GM10847 (cell line): ENCODE data around the gene ZNF672.

Experiments
- POLR2A ChIP-seq: IDR thresholded peaks from 2 replicates; pipeline ENCODE4 v1.6.1; 2011; ENCODE audit not compliant: insufficient read length; ENCODE audit errors: extremely low read depth

The ZNF672 gene

DNA sequence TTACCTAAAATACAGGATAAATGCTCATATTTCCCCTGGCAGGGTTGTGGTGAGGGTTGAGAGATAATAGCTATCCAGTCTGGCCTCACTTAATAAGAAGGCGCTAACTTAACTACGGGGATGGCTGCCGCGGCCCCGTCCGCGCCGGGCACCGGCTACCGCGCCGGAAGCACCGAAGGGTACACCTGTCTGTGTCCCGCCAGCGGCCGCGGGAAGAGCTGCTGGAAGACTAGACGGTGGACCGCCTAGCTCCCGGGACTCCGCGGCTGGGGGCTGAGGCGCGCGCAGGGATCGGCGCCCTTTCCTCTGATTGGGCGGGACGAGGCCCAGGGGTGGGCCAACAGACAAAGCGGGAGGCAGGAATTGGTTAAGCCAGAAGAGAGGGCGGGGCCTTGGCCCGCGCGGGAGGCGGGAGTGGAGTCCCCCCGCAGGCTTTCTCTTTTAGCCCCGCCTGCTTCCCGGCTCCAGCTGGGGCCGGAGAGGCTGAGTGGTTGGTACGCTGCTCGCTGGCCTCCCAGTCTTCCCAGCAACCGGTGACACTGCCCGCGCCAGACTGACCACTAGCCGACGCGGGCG lies at the start of gene ZNF672:
Gene ZNF672 (plus strand): TSS at position 444 of the 576 bp plus-strand sequence. CDS start 9,051 bp downstream, outside the sequence.
- TF ChIP-seq POLR2A, result peak; percentile 70

DNA sequence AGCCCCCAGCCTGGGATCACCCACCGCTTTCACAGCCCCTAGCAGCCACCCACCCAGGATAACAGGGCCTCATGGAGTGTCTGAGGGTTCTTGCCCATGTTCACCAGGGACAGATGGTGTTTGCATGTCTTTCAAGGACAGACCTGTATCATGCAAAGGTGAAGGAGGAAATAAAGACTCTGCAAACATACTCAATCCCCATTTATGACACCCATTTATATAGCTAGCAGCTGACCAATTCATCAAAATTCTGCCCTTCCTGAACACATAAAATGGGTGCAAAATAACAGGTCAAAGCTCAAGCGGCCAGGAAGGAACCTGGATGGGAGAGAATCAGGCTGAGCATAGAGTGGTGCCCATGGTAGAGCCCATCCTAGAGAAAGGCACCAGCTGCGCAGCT lies 49.7 kb upstream of the ZNF672 start:
- no peak for TF ChIP-seq POLR2A

DNA sequence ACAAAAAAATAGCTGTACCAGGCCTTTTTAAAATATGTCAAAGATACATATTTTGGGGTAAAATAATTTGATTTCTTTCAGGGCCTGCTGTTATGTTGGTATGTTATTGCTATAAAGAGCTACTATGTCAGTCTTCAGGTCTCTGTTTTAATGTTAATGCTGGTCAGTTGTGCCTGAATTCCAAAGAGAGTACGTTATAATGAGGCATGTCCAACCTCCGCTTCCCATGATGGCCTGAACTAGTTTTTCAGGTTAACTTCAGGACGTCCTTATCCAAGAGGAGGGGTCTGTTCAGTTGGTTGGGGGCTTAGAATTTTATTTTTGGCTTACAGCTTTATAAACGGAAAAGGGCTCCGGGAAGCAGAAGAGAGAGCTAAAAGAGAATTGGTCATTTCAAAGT lies 47.6 kb upstream of the ZNF672 start:
- no peak for TF ChIP-seq POLR2A

DNA sequence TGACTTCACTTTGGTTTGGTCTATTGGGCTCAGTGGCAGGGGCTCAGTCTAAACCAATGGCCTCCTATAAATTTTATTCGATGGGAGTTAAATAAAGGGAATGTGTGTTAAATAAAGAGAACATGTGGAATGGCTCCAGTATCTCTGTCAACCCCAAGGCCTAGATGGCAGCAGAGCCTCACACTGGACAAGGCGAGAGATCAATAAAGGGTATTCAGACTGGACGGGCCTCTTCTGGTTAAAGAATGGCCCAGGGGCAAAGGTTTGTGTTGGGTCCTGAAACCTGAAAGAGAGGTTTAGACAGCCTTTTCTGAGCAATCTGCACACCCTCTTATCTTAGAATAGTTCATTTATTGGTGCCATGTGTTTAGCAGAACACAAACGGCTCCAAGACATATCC lies 47.0 kb upstream of the ZNF672 start:
- TF ChIP-seq POLR2A, result no peak

DNA sequence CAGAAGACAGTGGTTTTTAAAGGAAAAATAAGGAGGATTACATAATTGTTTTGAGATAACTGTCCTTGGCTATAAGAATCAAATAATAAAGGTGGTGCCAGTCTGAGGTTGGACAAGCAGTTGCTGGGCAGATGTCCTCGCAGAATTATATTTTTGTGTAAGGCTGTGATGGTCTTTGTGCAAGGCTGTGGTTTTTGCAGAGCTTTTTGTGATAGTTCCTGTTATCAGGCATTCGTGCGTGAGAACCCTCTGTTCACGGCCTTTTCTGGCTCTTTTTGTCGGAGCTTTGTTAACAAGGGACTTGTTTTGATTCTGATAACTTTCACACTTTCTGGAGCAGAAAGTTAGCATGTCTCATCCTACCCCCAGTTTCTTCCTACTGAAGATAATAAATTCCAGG lies 45.7 kb upstream of the ZNF672 start:
- no peak for TF ChIP-seq POLR2A

DNA sequence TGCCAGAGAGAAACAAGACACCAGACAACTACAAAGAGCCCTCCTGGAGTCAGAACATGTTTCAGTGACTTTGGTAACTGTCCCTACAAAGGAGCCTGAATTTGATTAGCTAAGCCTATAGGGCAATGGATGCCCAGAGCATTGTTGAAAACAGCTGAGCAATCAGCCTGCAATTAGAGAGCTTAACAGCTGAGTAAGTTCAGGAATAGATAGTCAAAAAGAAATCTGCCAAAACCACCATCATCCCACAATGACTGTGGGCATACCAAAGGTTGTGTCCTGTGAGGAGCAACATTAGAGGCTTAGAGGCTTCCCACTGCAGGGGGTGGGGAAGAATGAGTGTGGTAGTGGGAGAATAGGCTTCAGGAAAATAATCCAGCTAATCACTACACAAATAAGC lies 44.4 kb upstream of the ZNF672 start:
- no peak for TF ChIP-seq POLR2A

DNA sequence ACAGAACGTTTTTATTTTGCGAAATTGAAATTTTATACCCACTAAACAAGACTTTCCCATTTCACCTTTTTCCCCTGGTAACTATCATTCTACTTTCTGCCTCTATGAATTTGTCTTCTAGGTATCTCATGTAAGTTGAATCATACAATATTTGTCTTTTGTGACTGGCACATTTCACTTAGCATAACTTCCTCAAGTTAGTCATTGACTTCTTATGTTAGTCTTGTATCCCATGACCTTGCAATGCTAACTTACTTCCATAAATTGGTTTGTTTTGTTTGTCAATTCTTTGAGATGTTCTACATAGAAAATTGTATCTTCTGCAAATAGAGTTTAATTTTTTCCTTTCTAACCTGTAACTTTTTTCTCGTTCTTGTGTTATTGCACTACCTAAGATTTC lies 39.2 kb upstream of the ZNF672 start:
- TF ChIP-seq POLR2A, result no peak

DNA sequence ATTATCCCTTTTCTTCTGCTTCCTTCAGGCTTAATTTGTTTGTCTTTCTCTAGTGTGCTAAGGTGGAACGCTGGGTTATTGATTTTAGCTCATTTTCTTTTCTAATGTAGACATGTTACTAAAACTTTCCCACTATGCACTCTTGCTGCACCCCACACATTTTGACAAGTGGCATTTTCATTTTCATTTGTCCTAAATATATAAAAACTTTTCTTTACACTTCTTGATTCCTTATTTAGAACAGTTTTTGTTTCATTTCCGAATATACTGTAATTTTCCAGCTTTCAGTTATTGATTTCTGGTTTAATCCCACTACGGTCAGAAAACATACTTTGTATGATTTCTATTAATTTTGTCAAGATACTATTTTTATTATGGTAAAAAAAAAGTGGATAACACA lies 37.6 kb upstream of the ZNF672 start:
- no peak for TF ChIP-seq POLR2A

DNA sequence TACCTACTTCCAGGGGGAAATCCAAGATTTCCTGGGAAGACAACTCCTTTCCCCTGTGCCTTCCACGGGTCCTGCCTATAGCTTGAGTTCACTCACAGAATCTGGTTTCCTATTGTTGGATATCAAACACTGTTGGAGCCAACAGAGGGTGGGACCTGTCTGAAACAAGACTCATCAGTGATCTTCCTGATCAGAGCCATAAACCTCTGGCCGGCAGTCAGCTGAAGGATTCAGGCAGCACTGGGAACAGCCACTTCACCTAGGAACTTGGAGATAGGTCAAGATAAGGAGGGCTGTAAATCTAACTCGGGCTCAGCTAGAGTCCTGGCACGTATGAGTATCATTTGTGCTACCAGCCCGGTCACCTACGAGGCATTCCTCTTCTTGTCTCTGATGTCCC lies 35.6 kb upstream of the ZNF672 start:
- no peak for TF ChIP-seq POLR2A

DNA sequence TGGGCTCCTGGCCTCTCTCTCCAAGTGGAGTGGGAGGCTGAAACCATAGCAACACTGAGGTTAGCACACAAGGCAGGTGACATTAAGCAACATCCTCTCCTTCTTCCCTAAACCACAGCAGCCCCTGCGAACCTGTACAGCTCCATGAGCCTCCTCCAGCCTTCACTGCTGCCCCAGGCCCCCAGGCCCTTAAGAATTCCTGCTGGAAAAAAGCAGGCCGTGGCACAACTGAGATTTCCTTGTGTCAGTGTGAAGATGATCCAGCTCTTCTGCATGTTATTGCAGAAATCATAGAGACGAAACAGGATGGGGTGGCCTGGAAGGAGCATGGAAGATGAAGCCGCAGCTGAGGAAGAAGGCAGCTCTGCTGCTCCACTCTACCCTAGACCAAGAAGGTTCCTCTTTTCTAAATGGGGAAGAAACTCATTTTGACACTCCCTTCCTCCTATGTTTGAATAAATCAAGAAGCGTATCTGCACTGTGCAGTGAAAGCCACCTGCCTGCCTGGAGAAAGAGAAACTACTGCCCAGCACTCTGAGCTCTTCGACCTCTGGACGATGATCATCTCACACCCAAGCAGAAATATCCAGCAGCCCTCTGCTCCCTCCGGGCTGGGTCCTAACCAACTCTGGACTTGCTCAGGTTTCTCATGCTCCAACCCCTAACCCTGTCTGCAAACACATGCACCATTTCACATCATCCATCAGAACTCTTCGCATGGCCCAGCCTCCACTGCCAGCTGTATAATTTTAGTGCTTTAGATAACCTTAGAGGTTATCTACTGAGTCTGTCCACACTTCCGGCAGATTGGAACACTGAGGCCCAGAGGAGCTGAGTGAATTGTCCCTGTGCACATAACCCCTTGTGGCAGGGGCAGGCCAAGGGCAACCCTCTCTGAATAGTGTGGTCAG lies 33.0 kb upstream of the ZNF672 start:
- no peak for TF ChIP-seq POLR2A

DNA sequence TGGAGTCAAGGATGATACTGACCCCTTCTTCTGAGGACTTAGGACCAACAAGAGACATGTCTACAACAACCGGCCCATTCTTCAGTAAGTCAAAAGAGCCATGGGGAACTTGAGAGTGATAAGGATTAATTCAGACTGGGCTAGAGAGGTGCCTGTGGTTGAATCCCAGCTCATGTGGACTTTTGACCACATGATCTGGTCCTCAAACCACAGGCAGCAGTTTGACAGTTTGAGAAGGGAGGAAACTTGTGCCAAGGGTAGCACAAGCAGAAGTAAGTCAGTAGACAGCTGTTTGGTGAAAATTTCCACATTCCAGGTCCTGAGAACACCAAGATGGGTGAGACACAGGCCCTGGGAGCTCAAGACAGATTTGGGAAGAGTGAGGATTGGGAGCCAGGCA lies 32.1 kb upstream of the ZNF672 start:
- no peak for TF ChIP-seq POLR2A

DNA sequence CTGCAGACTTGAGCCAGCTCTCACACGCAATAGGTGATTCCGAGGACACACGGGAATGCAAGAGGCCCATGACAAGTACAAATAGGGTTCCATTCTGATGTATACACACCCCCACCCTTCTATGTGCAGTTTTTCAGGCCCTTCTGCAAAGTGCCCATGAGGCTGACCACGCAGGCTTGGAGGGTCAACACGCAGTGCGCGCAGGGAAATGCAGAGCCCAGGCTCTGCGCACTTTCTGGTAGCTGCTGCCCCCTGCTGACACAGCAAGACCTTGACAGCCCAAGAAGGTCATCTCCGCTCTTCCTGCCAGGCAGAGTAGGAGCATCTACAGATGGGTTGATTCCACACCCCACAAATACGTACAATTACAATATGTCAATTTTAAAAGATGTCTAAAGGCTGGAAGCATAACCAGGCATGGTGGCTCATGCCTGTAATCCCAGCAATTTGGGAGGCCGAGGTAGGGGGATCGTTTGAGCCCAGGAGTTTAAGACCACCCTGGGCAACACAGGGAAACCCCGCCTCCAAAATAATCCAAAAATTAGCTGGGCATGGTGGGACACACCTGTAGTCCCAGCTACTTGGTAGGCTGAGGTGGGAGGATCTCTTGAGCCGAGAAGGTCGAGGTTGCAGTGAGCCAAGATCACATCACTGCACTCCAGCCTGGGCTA lies 30.8 kb upstream of the ZNF672 start:
- TF ChIP-seq POLR2A, result no peak

DNA sequence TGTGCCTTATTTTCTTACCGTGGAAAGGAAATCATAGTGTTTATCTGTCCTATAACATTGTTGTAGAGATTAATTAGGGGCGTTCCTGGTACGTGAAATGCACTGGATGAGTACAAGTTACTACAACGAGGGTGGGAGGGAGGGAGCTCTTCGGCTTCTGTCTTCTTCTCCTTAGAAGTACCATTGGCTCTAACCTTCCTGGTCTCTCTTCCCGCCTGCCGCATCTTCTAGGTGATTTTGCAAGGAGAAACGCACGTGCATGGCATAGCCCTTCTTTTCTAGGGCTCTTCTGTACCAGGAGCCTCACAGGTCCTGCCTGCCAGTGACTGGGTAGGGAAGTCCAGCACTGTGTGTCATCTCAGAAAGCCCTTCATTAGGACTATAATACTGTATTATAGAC lies 29.1 kb upstream of the ZNF672 start:
- no peak for TF ChIP-seq POLR2A

DNA sequence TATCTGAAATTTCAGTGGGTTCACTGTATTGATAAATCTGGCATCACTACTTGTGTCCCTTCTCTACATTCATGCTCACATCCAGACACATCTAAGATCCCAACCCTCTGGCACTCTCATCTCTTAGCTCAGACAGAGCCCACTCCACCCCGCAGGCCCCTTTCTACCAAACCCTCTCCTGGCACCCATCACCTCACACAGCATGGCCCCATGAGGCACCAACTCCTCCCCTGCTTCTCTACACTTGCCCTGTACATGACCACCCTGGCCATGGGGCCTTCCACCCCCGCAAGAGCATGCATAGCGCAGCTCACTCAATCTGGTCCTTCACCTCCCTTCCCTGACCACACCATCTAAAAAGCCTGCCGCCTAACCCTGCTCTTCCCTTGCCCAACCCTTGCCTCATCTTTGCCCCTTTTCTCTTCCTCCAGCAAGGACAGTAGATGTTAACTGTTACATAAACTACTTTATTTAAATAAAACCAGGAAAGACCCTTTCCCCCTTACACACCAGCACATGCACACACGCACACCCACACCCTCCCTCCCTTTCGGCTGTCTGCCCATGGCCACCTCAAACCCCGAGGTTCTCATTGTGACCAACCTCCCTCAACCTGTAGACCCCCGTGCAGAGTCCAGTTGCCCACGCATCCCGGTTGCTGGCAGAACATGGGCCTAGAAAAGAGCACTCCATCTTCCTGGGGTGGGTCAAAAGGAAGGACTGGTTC lies 27.9 kb upstream of the ZNF672 start:
- TF ChIP-seq POLR2A, result no peak

DNA sequence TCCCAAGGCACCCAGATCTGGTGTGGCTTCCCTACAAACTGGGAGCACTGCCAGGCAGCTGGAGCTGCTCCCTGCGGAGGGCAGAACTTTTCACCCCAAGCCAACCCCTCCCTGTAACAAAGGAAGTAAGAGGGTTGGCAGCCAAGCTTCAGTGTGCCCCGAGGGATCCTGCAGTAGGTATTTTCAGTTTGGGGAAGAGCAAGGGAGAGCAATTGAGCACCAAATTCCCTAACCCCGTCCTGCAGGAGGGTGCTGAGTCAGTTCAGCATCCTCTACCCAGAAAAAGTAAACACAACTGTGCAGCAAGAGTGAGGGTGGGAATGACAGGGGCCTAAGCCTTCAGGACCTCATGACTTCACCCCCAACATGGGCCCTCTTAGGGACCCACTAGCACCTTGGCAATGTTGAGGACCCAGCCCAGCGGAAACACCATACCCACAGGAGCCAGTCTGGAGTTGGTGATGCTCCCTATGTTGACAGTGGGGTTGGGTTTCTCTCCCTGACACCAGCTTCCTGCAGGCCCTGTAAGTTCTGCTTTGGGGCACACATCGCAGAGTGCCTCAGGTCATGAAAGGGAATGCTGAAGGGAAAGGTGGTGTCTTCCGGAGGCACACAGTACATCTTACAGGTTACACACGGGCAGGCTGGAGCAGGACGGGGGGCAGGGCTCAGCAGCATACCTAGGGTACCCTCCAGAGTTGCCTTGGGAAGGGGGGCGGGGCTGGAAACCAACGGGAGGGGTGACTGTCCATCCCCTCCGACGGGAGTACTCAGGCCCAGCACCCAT lies 27.1 kb upstream of the ZNF672 start:
- no peak for TF ChIP-seq POLR2A
